WI38 (cell line): ENCODE data around the gene PPID.
"Not testable (repeated sequence)": the region's sequence is repeated elsewhere in the genome, so short reads cannot be mapped to it uniquely, and the experiment has no call there.

Source experiments
- H3K4me3 ChIP-seq: 2 replicates; pipeline ENCODE4 v1.5.1; 2011; ENCODE audit warnings: low read depth, mild to moderate bottlenecking, control low read depth, low read length
- TF ChIP-seq, protein P1 (sequence below): IDR thresholded peaks from 2 replicates; pipeline ENCODE4 v1.5.1; 2012; ENCODE audit warnings: low read depth, mild to moderate bottlenecking, control low read depth, low read length

The PPID gene

DNA sequence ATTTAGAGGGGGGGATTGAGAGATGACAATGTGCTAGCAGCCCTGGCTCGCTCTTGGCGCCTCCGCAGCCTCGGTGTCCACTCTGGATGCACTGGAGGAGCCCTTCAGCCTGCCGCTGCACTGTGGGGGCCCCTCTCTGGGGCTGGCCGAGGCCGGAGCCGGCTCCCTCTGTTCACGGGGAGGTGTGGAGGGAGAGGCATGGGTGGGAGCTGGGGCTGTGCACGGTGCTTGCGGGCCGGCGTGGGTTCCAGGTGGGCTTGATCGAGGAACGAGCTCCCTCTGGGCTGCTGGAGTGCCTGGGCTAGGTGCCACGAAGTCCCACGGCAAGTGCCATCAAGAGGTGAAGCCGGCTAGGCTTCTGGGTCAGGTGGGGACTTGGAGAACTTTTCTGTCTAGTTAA lies 58.4 kb downstream of the PPID start:
- TF ChIP-seq, protein P1, sequence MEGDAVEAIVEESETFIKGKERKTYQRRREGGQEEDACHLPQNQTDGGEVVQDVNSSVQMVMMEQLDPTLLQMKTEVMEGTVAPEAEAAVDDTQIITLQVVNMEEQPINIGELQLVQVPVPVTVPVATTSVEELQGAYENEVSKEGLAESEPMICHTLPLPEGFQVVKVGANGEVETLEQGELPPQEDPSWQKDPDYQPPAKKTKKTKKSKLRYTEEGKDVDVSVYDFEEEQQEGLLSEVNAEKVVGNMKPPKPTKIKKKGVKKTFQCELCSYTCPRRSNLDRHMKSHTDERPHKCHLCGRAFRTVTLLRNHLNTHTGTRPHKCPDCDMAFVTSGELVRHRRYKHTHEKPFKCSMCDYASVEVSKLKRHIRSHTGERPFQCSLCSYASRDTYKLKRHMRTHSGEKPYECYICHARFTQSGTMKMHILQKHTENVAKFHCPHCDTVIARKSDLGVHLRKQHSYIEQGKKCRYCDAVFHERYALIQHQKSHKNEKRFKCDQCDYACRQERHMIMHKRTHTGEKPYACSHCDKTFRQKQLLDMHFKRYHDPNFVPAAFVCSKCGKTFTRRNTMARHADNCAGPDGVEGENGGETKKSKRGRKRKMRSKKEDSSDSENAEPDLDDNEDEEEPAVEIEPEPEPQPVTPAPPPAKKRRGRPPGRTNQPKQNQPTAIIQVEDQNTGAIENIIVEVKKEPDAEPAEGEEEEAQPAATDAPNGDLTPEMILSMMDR, result no peak
- no peak overlapping the region for H3K4me3 ChIP-seq

DNA sequence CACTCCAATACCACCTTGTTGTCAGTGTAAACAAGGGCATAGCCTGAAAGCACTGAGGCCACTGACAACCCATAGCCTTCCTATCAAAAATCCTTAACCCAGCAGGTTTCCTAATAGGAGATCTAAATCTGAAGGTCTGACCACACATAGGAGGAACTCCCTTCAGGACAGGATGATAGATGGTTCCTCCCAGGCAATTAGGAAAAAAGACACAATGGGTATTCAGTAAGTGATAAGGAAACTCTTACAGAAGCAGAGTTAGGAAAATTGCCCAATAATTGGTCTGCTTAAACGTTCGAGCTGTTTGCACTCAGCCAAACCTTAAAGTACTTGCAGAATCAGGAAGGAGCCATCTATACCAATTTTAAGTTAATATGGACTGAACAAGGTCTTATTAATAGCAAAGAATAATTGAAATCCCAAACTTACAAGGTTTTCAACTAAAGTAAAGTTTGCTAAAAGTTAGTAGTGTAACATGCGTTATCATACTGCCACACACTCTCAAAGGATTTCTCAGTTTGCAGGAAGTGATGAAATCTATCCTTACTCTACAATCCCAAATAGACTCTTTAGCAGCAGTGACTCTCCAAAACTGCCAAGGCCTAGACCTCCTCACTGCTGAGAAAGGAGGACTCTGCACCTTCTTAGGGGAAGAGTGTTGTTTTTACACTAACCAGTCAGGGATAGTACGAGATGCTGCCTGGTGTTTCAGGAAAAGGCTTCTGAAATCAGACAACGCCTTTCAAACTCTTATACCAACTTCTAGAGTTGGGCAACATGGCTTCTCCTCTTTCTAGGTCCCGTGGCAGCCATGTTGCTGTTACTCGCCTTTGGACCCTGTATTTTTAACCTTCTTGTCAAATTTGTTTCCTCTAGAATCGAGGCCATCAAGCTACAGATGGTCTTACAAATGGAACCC lies 59.2 kb downstream of the PPID start:
- not testable (repeated sequence) for H3K4me3 ChIP-seq

DNA sequence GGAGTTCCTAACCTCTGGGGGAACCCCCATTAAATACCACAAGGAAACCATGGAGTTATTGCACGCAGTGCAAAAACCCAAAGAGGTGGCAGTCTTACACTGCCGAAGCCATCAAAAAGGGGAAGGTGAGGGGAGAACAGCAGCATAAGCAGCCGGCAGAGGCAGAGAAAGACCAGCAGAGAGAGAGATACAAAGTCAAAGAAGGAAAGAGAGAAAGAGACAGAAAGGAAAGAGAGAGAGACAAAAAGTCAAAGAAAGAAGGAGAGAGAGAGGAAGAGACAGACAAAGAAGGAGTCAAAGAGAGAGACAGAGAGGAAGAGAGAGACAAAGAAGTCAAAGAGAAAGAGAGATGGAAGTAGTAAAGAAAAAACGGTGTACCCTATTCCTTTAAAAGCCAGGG lies 59.9 kb downstream of the PPID start:
- not testable (repeated sequence) for H3K4me3 ChIP-seq
